ENCODE data around the gene LRP1B.

- TF ChIP-seq CTCF (IDR thresholded peaks at IDR 0.05) (no peak), ZFX (IDR thresholded peaks at IDR 0.05; ENCODE audit: borderline replicate concordance) (no peak)
These were observed 560.9 kb downstream of the LRP1B start for GRCh38 chr2:141569941-141570340.
